GM18873 (cell line): ENCODE results near the gene PTPRB.

ENCODE experiments used
- ATAC-seq: cut with Tn5 transposase; IDR thresholded peaks from one replicate; pipeline ENCODE4 v1.9.1; 2021; ENCODE audit warnings: mild to moderate bottlenecking, moderate library complexity, moderate number of reproducible peaks; ENCODE audit not compliant: unreplicated experiment, low FRiP score

PTPRB gene

GRCh38 chr12:70467918-70468733, 169.1 kb downstream of the PTPRB start:
- no peak for ATAC-seq

GRCh38 chr12:70467476-70467875, 169.8 kb downstream of the PTPRB start:
- ATAC-seq, result no peak

- ATAC-seq, result no peak
These were observed 170.5 kb downstream of the PTPRB start for GRCh38 chr12:70466753-70467152.
